OCI-LY3 (cell line): ENCODE results near the gene NYAP2.

Experiments used
- EZH2phosphoT487 ChIP-seq: fragments of 200-600 bp; shearing (Covaris generic); IDR thresholded peaks from 2 replicates; pipeline ENCODE4 v1.6.1; 2018; ENCODE audit warnings: antibody characterized with exemption, mixed run types, low read depth
- TF ChIP-seq, protein P1 (sequence below): fragments of 200-600, 300-600 bp; sonication (generic); IDR thresholded peaks from 2 replicates; pipeline ENCODE4 v1.5.1; 2014; ENCODE audit warnings: antibody characterized with exemption, low read length, low read depth

GRCh38 chr2:225486236-225486635 lies 86.7 kb downstream of the NYAP2 start:
- no peak for TF ChIP-seq EZH2phosphoT487
- TF ChIP-seq, protein P1, sequence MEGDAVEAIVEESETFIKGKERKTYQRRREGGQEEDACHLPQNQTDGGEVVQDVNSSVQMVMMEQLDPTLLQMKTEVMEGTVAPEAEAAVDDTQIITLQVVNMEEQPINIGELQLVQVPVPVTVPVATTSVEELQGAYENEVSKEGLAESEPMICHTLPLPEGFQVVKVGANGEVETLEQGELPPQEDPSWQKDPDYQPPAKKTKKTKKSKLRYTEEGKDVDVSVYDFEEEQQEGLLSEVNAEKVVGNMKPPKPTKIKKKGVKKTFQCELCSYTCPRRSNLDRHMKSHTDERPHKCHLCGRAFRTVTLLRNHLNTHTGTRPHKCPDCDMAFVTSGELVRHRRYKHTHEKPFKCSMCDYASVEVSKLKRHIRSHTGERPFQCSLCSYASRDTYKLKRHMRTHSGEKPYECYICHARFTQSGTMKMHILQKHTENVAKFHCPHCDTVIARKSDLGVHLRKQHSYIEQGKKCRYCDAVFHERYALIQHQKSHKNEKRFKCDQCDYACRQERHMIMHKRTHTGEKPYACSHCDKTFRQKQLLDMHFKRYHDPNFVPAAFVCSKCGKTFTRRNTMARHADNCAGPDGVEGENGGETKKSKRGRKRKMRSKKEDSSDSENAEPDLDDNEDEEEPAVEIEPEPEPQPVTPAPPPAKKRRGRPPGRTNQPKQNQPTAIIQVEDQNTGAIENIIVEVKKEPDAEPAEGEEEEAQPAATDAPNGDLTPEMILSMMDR = no peak
